H1 (cell line): ENCODE measurements around the gene TAS2R7.

ENCODE experiments used
- ATF2 ChIP-seq: IDR thresholded peaks from 2 replicates; pipeline ENCODE4 v1.6.1; 2012; ENCODE audit warnings: low read length, inconsistent platforms
- CTCF ChIP-seq, 3 experiments: IDR thresholded peaks; 1 replicate in 2 of 3; 2 replicates in 1 of 3; pipeline versions ENCODE4 v1.5.1 to v1.6.1; 2011; ENCODE audit warnings: low read length in 3 of 3, mild to moderate bottlenecking in 3 of 3, inconsistent platforms in 2 of 3, low read depth in 1 of 3, moderate library complexity in 1 of 3; ENCODE audit not compliant: insufficient read depth in 1 of 3; ENCODE audit errors: control extremely low read depth in 1 of 3
- JUN ChIP-seq: IDR thresholded peaks from 2 replicates; pipeline ENCODE4 v1.6.1; 2011; ENCODE audit warnings: low read depth, mild to moderate bottlenecking, improper control_type of control experiment, low read length
- POLR2A ChIP-seq, 2 experiments: IDR thresholded peaks; 1 replicate in 1 of 2; 2 replicates in 1 of 2; pipeline ENCODE4 v1.6.1; 2011; ENCODE audit warnings: low read depth in 2 of 2, low read length in 2 of 2, mild to moderate bottlenecking in 2 of 2; ENCODE audit errors: control extremely low read depth in 1 of 2
- POLR2AphosphoS5 ChIP-seq: IDR thresholded peaks from 2 replicates; pipeline ENCODE4 v1.6.1; 2011; ENCODE audit warnings: low read depth, low read length
- POU5F1 ChIP-seq: IDR thresholded peaks from 2 replicates; pipeline ENCODE4 v1.6.1; 2011; ENCODE audit warnings: low read depth, mild to moderate bottlenecking, low read length, moderate library complexity
- TEAD4 ChIP-seq: IDR thresholded peaks from 2 replicates; pipeline ENCODE4 v1.6.1; 2012; ENCODE audit warnings: low read depth, low read length, inconsistent platforms, mixed read lengths
- ZNF274 ChIP-seq: IDR thresholded peaks from 2 replicates; pipeline ENCODE4 v1.7.0; 2012; ENCODE audit warnings: low read length, borderline replicate concordance; ENCODE audit errors: extremely low read depth

GRCh38 chr12:10771132-10771733 lies 31.2 kb downstream of the TAS2R7 start:
- TF ChIP-seq CTCF (IDR thresholded peaks at IDR 0.05; ENCODE audit: control extremely low read depth in 1 of 3, insufficient read depth in 1 of 3, low read depth in 1 of 3, low read length in 3 of 3) (peak in 2 of 3 experiments; percentile 28 to 47; a peak in 2 of 4 replicates), JUN (no peak), ATF2 (no peak), POU5F1 (no peak), POLR2AphosphoS5 (no peak), POLR2A (IDR thresholded peaks at IDR 0.05; ENCODE audit: control extremely low read depth in 1 of 2, low read depth in 2 of 2, low read length in 2 of 2) (no peak), TEAD4 (no peak), ZNF274 (no peak)
